ENCODE results near the gene TMEM164.

The TMEM164 gene

DNA sequence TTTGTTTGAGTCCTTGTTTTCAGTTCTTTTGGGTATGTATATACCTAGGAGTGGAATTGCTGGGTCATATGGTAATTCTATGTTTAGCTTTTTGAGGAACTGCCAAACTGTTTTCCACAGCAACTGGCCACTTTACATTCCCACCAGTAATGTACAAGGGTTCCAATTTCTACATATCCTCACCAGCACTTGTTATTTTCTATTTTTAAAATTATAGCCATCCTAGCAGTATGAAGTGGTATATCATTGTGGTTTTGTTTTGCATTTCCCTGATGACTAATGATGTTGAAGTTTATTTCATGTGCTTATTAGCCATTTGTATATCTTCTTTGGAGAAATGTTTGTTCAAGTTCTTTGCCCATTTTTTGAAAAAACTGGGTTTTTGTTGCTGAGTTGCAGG lies 39.6 kb downstream of the TMEM164 start:
- no peak for DNase-seq

DNA sequence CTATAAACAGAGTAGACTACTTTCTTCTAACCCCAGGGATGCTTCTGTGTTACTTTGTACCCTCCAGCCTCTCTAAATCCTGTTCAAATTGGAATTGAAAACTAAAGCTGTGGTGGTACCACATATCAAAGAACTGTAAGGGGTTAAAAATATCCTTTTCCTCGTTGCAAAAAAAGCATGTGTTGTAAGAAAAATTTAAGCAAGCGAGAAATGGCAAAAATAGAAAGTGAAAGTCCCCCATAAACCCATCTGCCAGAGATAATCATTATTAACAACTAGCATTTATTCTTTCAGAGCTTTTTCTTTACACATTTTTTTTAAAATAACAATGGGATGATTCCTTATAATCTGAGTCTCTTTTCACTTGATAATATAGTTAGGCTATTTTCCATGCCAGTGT lies 40.6 kb downstream of the TMEM164 start:
- no peak for DNase-seq

DNA sequence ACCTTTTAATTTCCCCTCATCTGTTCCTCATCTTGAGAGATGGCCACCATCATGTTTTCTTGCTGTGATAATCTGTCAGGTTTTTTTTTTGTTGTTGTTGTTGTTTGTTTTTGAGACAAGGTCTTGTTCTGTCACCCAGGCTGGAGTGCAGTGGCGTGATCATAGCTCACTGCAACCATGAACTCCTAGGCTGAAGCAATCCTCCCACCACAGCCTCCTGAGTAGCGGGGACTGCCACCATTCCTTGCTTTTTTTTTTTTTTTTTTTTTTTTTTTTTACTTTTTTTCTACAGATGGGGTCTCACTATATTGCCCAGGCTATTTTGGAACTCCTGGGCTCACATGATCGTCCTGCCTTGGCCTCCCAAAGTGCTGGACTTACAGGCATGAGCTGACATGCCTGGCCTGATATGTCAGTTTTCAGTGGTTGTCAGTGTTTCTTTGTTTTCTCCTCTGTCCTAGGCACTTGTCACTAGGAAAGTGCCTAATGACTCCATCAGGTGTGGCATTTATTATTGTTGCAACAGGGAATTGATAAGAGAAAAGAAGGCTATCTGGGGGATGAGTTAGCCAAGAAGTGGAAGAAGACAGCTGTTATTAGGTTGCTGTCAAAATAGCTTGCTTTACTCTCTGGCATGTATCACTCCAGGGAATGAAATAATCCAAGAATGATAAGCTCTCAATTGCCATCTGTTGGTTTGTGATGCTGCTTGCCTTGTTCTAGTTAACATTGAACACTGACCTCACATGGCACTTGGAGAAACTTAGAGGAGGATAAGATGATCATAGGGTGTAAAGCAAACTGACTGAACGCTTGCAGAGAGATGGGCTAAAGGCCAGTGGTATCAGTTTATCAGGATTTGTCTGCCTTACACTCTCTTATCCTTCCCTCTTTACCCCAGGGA lies 41.7 kb downstream of the TMEM164 start:
- no peak for DNase-seq

DNA sequence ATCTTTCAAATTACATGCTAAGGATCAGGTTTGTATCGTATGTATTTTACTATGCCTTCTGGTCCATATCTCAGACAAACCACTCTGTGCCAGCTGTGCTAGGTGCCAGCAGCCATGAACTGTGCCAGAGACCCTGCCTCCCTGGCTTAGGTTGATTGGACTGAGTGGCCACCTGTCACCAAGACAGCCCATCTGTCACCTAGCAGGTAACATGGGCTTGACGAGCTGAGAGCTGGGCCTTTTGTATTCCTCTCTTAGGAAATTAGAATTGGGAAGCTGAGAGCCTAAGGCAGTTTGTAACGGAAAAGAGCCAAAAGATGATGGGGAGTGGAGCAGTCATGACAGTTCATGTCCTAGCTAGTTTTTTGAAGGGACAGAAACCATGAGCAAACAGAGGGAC lies 42.5 kb downstream of the TMEM164 start:
- DNase-seq, result no peak

DNA sequence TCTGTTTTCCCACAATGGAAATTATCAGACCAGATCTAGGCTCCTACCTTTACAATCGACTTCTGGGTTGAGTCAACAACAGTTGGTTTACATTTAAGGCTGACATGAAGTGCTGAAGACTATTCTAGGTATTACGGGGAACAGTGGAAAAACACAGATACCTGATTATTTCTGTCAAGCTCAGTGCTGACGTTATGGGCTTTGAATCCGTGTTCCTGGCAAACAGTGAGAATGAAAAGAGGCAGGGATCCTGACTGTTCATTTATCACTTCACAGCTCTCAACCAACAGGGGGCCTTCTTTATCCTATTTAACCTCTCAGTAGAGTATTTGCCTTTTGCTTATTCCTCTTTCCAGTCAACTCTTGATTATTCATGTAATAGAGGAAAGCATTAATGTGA lies 43.1 kb downstream of the TMEM164 start:
- DNase-seq, result no peak

DNA sequence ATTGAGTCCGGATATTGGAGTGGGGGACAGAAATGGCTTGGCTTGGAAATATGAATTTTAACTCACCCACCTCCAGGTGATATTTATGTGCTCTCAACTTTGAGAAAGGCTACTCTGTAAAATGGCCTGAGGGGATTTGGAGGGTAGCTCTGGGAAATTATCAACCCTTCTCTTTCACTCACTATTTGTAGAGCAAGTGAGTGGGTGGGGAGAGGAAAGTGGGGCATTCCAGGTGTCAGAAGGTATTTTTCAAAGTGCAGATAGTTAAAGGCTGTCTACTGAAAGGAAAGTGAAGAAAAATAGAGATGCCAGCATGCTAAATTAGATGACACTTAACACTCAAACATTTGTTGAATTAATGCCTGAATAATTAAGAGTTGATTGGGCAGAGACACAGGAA lies 44.1 kb downstream of the TMEM164 start:
- no peak for DNase-seq

DNA sequence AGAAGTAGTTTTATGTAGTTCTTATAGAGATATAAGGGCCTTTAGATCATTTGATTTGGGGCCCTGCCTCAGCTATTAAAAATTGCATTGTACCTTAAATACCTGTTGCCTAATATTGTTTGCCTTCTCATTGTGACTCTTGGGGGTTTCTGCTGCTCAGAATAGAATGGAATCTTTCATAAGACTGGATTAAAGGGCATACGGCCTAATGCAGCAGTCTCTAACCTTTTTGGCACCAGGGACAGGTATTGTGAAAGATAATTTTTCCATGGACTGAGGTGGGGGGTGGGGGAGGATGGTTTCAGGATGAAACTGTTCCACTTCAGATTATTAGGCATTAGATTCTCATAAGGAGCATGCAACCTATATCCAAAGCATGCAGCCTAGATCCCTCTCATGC lies 46.2 kb downstream of the TMEM164 start:
- no peak for DNase-seq

DNA sequence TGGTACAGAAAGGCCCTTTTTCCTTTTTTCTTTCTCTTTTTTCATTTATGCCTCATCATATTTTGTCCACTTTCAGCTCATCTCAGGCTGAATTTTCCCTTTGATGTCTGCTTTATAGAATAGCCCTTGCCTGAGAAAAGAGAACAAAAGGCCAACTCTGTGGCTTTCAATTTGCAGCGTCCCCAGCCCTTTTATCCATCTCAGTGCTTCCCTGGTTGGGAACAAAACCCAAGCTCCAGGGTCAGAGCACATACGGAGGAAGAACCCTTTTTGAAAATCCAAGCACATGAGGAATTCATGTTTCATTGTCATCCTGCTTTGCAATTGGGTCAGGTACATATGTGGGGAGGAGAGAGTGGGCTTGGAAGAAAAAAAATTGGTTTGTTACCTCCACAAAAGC lies 47.5 kb downstream of the TMEM164 start:
- DNase-seq, result no peak

DNA sequence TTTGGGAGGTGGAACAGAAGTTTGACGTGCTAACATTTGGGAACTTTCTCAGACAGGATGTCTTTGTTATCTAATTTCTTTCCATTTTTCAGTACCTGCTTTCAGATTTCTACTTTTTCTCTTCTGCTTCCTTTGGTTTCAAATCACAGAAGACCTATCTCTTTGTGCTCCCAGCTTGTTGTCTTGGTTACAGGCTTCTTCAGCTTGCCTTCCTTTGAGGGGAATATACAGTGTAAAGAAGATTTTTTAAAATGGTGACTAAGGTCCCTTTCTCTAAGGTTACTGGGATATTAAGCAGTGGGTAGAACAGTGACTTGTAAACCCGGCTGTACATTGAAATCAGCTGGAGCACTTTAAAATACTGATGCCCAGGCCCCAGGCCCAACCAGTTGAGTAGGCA lies 48.0 kb downstream of the TMEM164 start:
- no peak for DNase-seq

DNA sequence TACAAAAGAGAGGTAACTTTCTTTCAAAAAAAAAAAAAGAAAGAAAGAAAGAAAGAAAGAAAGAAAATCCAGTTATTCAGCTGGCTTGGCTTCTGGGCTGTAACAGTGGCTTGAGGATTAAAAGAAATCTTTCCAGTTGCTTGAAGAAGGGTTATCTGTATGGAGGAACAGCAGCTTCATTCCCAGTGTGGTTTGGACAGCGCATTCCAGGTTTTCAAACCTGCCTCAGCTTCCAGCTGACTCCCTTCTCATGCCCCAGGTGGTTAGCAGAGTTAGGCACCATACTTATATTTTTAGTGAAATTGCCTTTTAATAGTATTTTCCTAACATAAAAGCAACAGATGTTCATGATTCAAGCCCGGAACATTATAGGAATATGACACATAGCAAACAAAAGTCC lies 48.6 kb downstream of the TMEM164 start:
- no peak for DNase-seq

DNA sequence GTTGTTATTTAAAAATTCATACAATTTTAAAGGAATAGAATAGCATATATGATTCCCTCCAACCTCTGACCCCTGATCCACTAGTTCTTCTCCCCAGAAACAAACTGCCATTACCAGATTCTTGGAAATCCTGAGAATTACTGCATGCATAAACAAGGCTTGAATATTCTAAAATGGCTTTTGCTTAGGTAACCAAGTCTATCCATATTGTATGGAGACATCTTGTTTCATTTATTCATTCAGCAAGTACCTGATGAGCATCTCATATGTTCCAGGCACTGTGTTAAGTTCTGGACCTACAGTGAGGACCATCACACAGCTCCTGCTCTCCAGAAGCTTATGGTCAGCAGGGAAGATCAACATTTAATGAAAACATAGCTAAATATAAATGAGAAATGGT lies 49.4 kb downstream of the TMEM164 start:
- DNase-seq, result no peak

DNA sequence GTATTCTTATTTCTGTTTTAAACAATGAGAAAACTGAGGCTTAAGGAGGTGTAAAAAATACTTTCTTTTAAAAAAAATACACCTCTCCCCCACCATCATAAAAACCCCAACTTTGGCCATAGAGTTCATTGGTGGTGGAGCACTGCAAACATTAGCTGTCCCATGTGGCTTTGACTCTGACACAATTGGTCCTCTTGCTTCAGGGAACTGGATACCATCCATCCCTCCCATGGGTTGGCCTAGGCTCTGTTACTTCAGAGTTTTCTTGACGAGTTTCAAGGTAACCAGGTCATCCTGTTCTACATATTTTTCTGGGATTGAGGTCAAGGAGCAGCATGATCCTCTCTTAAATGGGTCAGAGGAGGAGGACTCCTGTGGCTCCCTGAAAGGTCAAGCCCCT lies 50.5 kb downstream of the TMEM164 start:
- no peak for DNase-seq

DNA sequence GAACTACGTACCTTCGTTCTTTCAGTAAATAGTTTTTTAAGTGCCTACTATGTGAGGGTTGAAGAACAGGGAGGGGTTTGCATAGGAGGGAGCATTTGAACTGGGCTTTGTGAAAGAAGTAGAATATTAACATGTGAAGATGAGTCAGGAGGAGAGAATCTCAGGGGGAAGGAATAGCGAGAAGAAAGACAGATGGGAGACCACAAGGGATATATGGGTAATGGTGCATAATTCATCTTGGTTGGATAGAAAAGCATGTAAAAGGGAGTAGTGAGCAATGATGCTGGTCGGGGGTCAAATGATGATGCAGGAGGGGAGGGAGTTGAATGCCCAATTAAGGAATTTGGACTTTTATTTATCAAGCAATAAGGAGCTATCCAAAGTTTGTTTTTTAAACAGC lies 52.7 kb downstream of the TMEM164 start:
- DNase-seq, result no peak

DNA sequence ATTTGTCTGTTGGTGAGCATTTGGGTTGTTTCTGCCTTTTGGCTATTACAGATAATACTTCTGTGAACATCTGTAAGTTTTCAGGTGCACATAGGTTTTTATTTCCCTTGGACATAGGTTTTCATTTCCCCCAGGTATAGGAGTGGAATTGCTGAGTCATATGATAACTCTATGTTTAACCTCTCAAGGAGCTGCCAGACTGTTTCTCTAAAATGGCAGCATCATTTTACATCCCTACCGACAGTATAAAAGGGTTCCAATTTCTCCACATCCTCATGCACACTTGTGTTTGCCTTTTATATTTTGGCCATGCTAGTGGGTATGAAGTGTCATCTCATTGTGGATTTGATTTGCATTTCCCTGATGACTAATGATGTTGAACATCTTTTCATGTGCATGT lies 53.5 kb downstream of the TMEM164 start:
- DNase-seq, result no peak

DNA sequence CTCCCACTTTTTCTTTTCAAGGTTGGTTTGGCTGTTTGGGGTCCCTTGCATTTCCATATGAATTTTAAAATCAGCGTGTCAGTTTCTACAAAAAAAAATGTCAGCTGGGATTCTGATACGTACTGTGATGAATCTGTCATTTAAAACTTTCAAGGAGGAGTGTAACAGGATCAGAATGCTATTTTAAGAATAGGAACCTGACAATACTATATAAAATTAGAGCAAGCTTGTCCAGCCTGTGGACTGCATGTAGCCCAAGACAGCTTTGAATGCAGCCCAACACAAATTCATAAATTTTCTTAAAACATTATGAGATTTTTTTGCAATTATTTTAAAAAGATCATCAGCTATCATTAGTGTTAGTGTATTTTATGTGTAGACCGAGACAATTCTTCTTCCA lies 56.5 kb downstream of the TMEM164 start:
- no peak for DNase-seq

DNA sequence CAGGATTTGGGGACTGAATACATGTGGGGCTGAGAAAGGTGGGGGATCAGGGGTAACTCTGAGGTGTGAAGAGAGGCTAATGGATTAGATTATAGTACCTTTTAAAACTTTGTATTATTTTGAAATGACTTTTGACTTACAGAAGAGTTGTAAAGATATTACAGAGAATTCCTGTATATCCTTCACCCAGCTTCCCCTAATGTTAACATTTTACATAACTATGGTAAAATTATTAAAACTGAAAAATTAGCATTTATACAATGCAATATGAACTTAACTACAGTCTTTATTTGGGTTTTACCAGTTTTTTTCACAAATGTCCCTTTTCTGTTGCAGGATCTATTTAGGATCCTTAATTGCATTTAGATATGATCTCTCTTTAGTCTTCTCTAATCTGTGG lies 57.4 kb downstream of the TMEM164 start:
- no peak for DNase-seq

DNA sequence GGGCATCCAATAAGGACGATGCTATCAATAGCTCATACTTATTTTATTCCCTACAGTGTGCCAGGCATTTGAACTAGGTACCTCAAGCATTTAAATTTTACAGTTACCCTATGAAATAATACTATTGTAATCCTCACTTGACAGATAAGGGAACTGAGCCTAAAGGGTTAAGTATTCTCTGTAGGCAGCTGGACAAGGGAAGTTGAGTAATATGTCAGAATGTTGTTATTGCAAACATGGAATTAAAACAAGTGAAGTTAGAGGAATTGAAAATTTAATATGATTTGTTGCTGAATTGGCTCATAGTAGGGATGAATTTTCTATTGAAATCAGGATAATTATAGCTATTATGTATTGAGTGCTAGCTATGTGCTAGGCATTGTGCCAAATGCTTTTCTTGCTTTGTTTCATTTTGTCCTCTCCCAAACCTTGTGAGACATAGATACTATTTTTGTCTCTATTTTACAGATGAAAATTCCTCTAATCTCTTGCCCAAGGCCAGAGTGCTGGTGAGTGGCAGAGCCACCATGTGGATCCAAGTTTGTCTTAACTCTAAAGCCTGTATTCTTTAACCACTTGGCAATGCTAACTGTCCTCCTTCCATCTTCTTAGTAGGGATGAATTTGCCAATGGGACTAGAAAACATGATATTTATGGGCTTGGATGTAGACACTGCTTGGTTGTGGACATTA lies 58.1 kb downstream of the TMEM164 start:
- DNase-seq, result no peak

DNA sequence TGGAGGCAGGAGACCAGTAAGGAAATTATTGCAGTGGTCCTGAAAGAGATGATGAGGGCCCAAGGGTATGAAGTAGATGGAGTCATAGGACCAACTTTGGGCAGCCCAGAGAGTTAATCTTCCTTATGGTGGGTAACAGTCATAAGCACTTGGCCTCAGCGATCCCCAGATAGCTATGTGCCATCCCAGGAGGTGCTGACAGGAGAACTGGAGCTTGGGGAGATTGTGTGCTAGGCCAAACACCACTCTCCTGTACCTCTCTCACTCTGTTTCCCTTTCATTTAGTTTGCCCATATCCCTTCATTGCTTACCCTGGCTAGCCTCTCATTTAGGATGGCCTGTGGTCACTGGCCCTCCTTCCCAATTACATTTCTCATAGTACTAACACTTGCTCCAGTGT lies 60.0 kb downstream of the TMEM164 start:
- DNase-seq, result no peak

DNA sequence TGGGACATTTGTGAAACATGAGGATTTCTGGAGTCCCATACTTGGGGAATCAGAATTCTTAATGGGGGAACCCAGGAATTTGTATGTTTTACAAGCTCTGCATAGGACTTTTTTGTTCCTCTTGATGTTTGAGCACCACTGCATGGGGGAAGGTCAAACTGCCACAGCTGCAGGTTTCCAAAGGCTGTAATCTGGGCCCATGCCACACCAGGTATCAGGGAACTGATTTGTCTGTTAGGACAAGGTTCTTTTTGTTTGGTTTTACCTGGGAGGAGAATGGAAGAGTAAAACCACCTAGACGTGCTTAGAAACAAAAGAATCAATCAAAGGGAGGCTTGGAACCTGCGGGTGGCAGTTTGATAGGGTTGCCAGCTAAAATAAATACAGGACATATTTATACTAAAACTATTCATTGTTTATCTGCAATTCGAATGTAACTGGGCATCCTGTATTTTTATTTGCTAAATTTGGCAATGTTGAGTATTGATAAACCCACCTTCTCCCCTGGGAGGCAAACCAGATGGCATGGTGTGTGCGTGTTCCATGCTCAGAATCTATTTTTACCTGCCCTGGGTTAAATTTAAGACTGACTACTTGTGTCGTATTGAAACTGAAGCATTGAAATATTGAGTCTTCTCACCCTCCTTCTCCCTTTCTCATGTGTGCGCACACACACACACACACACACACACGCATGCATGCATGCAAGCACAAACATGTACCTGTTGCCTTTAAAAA lies 63.7 kb downstream of the TMEM164 start:
- no peak for DNase-seq

DNA sequence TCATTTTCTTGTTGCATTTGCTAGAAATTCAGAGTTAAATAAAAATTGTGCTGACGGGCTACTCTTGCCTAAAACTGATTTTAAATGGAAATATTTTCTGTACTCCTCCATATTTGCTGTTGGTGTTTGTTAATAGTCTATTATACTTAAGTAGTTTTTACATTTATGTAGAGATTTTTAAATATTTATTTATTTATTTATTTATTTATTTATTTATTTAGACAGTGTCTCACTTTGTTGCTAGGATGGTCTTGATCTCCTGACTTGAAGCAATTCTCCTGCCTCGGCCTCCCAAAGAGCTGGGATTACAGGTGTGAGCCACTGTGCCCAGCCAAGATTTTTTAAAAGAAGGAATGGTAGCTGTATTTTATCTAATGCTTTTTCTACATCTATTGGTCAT lies 68.1 kb downstream of the TMEM164 start:
- no peak for DNase-seq

DNA sequence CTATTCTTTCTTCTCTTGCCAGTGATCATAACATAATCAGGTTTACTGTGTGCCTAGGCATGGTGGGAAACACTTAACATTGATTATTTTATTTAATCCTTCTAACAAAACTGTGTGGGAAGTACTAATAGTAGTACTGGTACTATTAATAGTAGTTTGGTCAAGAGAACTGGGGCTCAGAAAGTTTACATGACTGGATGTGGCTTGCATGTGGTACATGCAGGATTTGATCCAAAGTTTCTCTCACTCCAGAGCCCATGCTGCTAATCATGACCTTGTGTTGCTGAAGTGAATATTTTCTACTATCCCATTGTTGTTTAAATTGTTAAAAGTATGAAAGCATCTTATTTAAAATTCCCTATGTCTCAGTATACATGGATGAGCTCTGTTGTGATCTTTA lies 78.4 kb downstream of the TMEM164 start:
- no peak for DNase-seq

DNA sequence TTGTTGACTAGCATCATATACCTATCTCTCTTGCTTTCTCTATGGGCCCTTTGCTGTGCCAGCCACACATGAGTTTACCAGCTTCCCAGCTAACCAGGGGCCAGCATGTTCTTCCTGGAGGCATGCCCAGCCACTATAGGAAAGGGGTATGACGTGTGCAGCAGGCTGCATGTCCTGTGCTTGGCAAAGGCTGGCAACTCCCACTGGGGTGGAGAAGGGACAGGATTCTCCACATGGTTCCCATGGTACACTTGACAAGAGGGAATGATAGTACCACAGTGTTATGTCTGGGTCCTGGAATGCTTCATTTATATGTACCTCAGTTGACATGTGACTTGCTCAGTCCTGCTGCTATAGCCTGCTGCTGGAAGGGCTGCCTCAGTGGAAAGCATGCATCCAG lies 78.8 kb downstream of the TMEM164 start:
- DNase-seq, result no peak

DNA sequence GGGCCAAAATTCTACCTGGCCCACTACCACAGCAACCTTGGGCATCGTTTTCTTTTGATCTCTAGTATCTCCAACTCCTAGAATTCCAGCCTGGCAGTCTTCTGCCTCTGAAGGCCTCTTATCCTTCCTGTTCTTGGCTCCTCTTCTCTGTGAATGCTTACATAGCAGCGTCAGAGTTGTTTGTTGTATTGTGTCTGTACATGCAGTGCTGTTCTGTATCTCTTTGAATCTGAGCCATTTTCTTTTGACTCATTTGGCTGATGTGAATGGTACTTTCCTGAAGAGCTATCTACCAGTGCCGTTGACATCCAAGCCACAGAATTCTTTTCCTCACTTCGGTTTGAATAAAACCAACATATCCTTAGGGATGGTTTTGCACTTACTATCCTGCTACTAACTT lies 79.2 kb downstream of the TMEM164 start:
- no peak for DNase-seq
